NCI-H524 (cell line): ENCODE results near the gene CASKIN1.
A peak's percentile ranks its signal among the peaks of the same experiment; 100 is the strongest.
"Not testable (repeated sequence)": the region's sequence is repeated elsewhere in the genome, so short reads cannot be mapped to it uniquely, and the experiment has no call there.

ENCODE experiments used
- DNase-seq, 2 experiments: peaks; one replicate each; lab custom pipeline; 2025; lab: John Stamatoyannopoulos, UW

The CASKIN1 gene

DNA sequence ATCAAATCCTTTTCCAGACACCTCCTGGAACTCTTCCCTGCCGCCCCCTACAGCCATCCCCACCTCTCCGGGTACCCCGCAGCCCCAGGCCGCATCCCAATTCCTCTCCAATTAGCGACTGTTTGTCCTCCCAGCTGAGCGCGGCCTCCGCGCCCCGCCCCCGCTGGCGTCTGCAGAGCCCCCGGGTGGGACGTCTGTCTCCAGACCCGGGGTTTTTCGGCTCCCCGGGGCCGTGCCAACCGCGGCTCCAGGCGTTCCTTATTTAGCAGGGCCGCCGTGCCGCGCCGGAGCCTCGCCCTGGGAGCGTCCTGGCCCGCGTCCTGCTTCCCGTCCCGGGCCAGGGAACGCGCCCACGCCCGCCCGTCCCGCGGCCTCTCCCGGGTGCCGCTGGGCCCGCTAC lies 61.3 kb downstream of the CASKIN1 start:
- DNase-seq, result not testable (repeated sequence)

DNA sequence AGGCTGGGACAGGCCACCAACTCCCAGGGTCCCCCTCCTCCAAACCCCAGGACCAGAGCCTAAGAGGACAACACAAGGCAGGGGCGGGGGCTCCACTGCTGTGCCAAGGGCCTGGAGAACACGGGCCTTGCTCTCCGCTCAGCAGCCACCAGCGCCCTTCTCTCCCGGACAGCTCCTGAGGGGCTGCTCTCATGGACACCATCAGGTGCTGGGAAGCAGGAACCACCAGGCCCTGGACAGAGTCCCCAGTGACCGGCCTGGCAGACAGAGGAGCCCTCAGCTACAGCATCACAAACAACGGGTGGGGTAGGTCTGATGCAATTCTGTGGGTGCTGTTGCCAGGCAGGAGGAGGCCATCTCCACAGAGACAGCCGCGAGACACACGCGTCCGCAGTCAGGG lies 62.6 kb downstream of the CASKIN1 start:
- DNase-seq, result not testable (repeated sequence)

DNA sequence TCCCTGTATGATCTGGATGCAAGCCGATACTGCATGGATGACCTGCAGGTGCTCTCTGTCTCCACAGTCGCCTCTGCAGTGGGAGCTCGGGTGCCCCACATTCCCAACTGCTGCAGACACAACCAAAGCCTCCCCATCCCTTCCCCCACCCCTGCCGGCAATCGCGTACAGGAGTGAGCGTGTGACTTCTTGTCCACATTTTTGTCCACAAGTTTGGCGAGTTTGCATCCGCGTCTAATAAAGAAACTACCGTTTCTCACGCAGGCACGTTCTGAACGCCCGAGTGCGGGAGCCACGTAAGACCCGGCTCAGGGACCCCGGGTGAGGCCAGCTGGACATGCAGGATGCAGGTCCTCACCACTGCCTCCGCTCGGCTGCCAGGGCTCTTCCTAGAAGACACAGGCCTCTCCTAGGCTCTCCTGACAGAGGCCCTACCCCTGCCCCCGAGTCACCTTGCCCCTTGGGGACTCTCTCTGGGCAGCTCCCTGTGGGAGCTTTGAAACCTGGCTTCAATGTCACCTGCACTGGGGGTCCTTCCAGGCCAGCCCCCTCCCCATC lies 66.4 kb downstream of the CASKIN1 start:
- peak in 1 of 2 experiments; percentile 34 for DNase-seq

DNA sequence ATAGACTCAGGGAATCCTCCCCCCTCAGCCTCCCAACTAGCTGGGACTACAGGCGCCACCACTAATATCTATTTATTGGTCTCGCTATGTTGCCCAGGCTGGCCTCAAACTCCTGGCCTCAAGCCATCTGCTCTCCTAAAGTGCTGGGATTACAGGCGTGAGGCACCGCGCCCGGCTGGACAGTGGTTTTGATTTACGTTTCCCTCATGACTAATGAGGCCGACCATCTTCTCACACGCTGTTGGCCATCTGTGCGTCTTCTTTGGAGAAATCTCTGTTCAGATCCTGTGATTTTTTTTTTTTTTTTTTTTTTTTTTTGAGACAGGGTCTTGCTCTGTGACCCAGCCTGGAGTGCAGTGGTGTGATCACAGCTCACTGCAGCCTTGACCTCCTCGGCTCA lies 67.2 kb downstream of the CASKIN1 start:
- DNase-seq, result peak; percentile 70 to 84

DNA sequence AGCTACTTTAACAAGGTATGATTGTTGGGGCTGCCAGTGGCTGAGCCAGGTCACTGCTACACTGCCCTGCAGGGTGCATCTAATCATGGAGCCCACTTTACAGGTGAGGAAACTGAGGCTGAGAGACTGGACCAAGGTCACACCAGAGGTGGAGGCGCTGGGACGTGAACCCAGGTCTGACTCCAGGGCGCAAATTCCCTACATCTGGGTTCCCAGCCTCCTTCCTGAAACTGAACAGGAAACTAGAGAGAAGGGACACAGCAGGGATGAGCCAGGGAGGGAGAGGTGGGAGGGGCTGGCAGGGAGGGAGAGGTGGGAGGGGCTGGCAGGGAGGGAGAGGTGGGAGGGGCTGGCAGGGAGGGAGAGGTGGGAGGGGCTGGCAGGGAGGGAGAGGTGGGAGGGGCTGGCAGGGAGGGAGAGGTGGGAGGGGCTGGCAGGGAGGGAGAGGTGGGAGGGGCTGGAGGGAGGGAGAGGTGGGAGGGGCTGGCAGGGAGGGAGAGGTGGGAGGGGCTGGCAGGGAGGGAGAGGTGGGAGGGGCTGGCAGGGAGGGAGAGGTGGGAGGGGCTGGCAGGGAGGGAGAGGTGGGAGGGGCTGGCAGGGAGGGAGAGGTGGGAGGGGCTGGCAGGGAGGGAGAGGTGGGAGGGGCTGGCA lies 68.7 kb downstream of the CASKIN1 start:
- peak in 1 of 2 experiments; percentile 21 for DNase-seq
